Hepatocyte (in vitro differentiated cells): ENCODE results near the gene DNM3.

Source experiments
- EZH2 ChIP-seq: fragments of 200-600 bp; sonication (generic); IDR thresholded peaks from 2 replicates; pipeline ENCODE4 v1.6.1; 2016; ENCODE audit warnings: antibody characterized with exemption, mild to moderate bottlenecking, borderline replicate concordance
- EZH2phosphoT487 ChIP-seq: fragments of 200-600 bp; sonication (generic); IDR thresholded peaks from one replicate; pipeline ENCODE4 v1.6.1; 2018; ENCODE audit warnings: antibody characterized with exemption, mild to moderate bottlenecking, low read depth, moderate library complexity; ENCODE audit not compliant: unreplicated experiment, severe bottlenecking
- TF ChIP-seq, protein P1 (sequence below): fragments of 200-600 bp; sonication (generic); IDR thresholded peaks from 2 replicates; pipeline ENCODE4 v1.5.1; 2016; ENCODE audit warnings: antibody characterized with exemption, mild to moderate bottlenecking; ENCODE audit not compliant: poor library complexity

GRCh38 chr1:172155766-172156165 is 314.5 kb downstream of the DNM3 start:
- TF ChIP-seq, protein P1, sequence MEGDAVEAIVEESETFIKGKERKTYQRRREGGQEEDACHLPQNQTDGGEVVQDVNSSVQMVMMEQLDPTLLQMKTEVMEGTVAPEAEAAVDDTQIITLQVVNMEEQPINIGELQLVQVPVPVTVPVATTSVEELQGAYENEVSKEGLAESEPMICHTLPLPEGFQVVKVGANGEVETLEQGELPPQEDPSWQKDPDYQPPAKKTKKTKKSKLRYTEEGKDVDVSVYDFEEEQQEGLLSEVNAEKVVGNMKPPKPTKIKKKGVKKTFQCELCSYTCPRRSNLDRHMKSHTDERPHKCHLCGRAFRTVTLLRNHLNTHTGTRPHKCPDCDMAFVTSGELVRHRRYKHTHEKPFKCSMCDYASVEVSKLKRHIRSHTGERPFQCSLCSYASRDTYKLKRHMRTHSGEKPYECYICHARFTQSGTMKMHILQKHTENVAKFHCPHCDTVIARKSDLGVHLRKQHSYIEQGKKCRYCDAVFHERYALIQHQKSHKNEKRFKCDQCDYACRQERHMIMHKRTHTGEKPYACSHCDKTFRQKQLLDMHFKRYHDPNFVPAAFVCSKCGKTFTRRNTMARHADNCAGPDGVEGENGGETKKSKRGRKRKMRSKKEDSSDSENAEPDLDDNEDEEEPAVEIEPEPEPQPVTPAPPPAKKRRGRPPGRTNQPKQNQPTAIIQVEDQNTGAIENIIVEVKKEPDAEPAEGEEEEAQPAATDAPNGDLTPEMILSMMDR = no peak
- TF ChIP-seq EZH2 = no peak
- TF ChIP-seq EZH2phosphoT487 = no peak
